ENCODE results near the gene MORC2.

Gene MORC2

GRCh38 chr22:30968015-30968923 is at the start of gene MORC2:
MORC2 (minus strand) TSS chr22:30968774; CDS start chr22:30967889, 885 bp downstream.
- intact Hi-C loops (cut with DNase I) = loop anchor here (2.0 to 5.0 kb wide), 2 partner anchors 117 to 324 kb away; partner anchors contain the start of gene PIK3IP1
- peak in 3 of 10 donors; percentile 27 to 85 (median 55) for DNase-seq

GRCh38 chr22:31005535-31005934 is 37.0 kb upstream of the MORC2 start:
- no peak for DNase-seq
- intact Hi-C loops (cut with DNase I) = no loop called here

GRCh38 chr22:31001124-31001770 is 32.7 kb upstream of the MORC2 start:
- no peak for DNase-seq
- intact Hi-C loops (cut with DNase I) = no loop called here

- intact Hi-C loops (cut with DNase I) = no loop called here
- no peak for DNase-seq
Observed at GRCh38 chr22:30998329-30998728, 29.8 kb upstream of the MORC2 start.

- DNase-seq = no peak
- intact Hi-C loops (cut with DNase I) = no loop called here
Observed at GRCh38 chr22:30996462-30996861, 27.9 kb upstream of the MORC2 start.

GRCh38 chr22:30994960-30995359 is 26.4 kb upstream of the MORC2 start:
- intact Hi-C loops (cut with DNase I) = no loop called here
- DNase-seq = no peak

GRCh38 chr22:30992565-30992964 is 24.0 kb upstream of the MORC2 start:
- intact Hi-C loops (cut with DNase I) = no loop called here
- DNase-seq = no peak

- intact Hi-C loops (cut with DNase I) = no loop called here
- no peak for DNase-seq
Observed at GRCh38 chr22:30990690-30991089, 22.1 kb upstream of the MORC2 start.

- no peak for DNase-seq
- intact Hi-C loops (cut with DNase I) = no loop called here
Observed at GRCh38 chr22:30989474-30989873, 20.9 kb upstream of the MORC2 start.

- intact Hi-C loops (cut with DNase I) = no loop called here
- DNase-seq = no peak
Observed at GRCh38 chr22:30985561-30986208, 17.1 kb upstream of the MORC2 start.

- DNase-seq = no peak
- intact Hi-C loops (cut with DNase I) = no loop called here
Observed at GRCh38 chr22:30984317-30984716, 15.7 kb upstream of the MORC2 start.

GRCh38 chr22:30982512-30982911 is 13.9 kb upstream of the MORC2 start:
- intact Hi-C loops (cut with DNase I) = no loop called here

GRCh38 chr22:30979932-30980331 is 11.4 kb upstream of the MORC2 start:
- intact Hi-C loops (cut with DNase I) = no loop called here
- no peak for DNase-seq

More at GRCh38 chr22:30982512-30982911, 13.9 kb upstream of the MORC2 start:
- no peak for DNase-seq

- intact Hi-C loops (cut with DNase I) = no loop called here
Observed at GRCh38 chr22:30978304-30978962, 9.9 kb upstream of the MORC2 start.

GRCh38 chr22:30970356-30970746 is 1.8 kb upstream of the MORC2 start:
- no peak for DNase-seq
- intact Hi-C loops (cut with DNase I) = no loop called here

More at GRCh38 chr22:30978304-30978962, 9.9 kb upstream of the MORC2 start:
- DNase-seq = no peak

GRCh38 chr22:30969532-30970355 is 1.2 kb upstream of the MORC2 start:
- intact Hi-C loops (cut with DNase I) = loop anchor here (2.0 to 5.0 kb wide), 2 partner anchors 115 to 323 kb away; partner anchors contain the start of gene PIK3IP1
- DNase-seq = peak in 2 of 10 donors; percentile 6 to 67

GRCh38 chr22:30968924-30969531 is 454 bp upstream of the MORC2 start, which contains the start of gene TUG1:
TUG1 (plus strand) TSS chr22:30969265.
- intact Hi-C loops (cut with DNase I) = loop anchor here (2.0 to 5.0 kb wide), 2 partner anchors 116 to 323 kb away; partner anchors contain the start of gene PIK3IP1
- DNase-seq = peak; percentile 97 to 100 (median 98)

- intact Hi-C loops (cut with DNase I) = loop anchor here (5.0 kb wide), 1 partner anchor 327 kb away; the partner anchor contains the start of gene PIK3IP1
- DNase-seq = no peak
Observed at GRCh38 chr22:30964858-30965257, 3.7 kb downstream of the MORC2 start.

- DNase-seq = no peak
- intact Hi-C loops (cut with DNase I) = no loop called here
Observed at GRCh38 chr22:30955153-30955552, 13.4 kb downstream of the MORC2 start.
